Astrocyte (in vitro differentiated cells and primary cell): ENCODE results near the gene GLT1D1. TPM values are rescaled to one million over a fixed set of nuclear protein-coding genes. Genes with fewer than 3 reads are reported as not detected.

Experiments
- DNase-seq: peaks from one replicate; pipeline ENCODE4 v3.0.0-alpha.2; 2010; ENCODE audit warnings: low read depth
- FAIRE-seq: peaks from 2 replicates; lab custom pipeline; 2011; peaks lifted over from hg19 to GRCh38; lab: Jason Lieb, UNC
- H2AFZ ChIP-seq: 2 replicates; pipeline ENCODE4 v1.6.0; 2012; ENCODE audit warnings: low read depth, low read length, inconsistent platforms
- H3K27ac ChIP-seq: 2 replicates; pipeline ENCODE4 v1.5.1; 2011; ENCODE audit warnings: low read depth, low read length, inconsistent platforms
- H3K27me3 ChIP-seq: 2 replicates; pipeline ENCODE4 v1.6.0; 2011; ENCODE audit warnings: low read length, inconsistent platforms; ENCODE audit not compliant: insufficient read depth
- H3K36me3 ChIP-seq: 2 replicates; pipeline ENCODE4 v1.5.1; 2011; ENCODE audit warnings: low read length, inconsistent platforms; ENCODE audit not compliant: insufficient read depth
- H3K4me1 ChIP-seq: 2 replicates; pipeline ENCODE4 v1.5.1; 2011; ENCODE audit warnings: low read length, inconsistent platforms; ENCODE audit not compliant: insufficient read depth
- H3K4me2 ChIP-seq: 2 replicates; pipeline ENCODE4 v1.6.0; 2012; ENCODE audit warnings: low read length, inconsistent platforms
- H3K4me3 ChIP-seq: 2 replicates; pipeline ENCODE4 v1.5.1; 2011; ENCODE audit warnings: low read depth, mild to moderate bottlenecking, low read length, inconsistent platforms; ENCODE audit not compliant: insufficient read depth
- H3K79me2 ChIP-seq: 2 replicates; pipeline ENCODE4 v1.6.0; 2012; ENCODE audit warnings: mild to moderate bottlenecking, low read length, inconsistent platforms; ENCODE audit not compliant: insufficient read depth
- H3K9ac ChIP-seq: 2 replicates; pipeline ENCODE4 v1.6.0; 2012; ENCODE audit warnings: mild to moderate bottlenecking, low read length, inconsistent platforms
- H3K9me3 ChIP-seq: 2 replicates; pipeline ENCODE4 v1.5.1; 2012; ENCODE audit warnings: low read depth, mild to moderate bottlenecking, low read length, inconsistent platforms; ENCODE audit not compliant: insufficient read depth
- H4K20me1 ChIP-seq: 2 replicates; pipeline ENCODE4 v1.6.0; 2012; ENCODE audit warnings: low read length, inconsistent platforms; ENCODE audit not compliant: insufficient read depth
- H3K27ac Mint-ChIP-seq: one replicate; pipeline ENCODE4 v1.8.0; 2021; ENCODE audit warnings: mild to moderate bottlenecking, mixed read lengths; ENCODE audit not compliant: unreplicated experiment
- H3K27me3 Mint-ChIP-seq: one replicate; pipeline ENCODE4 v1.8.0; 2021; ENCODE audit warnings: low read depth, mixed read lengths; ENCODE audit not compliant: unreplicated experiment
- H3K36me3 Mint-ChIP-seq: one replicate; pipeline ENCODE4 v1.8.0; 2021; ENCODE audit warnings: low read depth, mixed read lengths; ENCODE audit not compliant: unreplicated experiment
- H3K4me1 Mint-ChIP-seq: one replicate; pipeline ENCODE4 v1.8.0; 2021; ENCODE audit warnings: low read depth, mixed read lengths; ENCODE audit not compliant: unreplicated experiment
- H3K4me3 Mint-ChIP-seq: one replicate; pipeline ENCODE4 v1.8.0; 2021; ENCODE audit warnings: mild to moderate bottlenecking, moderate library complexity, mixed read lengths; ENCODE audit not compliant: unreplicated experiment
- H3K9me3 Mint-ChIP-seq: one replicate; pipeline ENCODE4 v1.8.0; 2021; ENCODE audit warnings: mild to moderate bottlenecking, mixed read lengths; ENCODE audit not compliant: unreplicated experiment
- CTCF ChIP-seq: IDR thresholded peaks from 2 replicates; pipeline ENCODE4 v1.5.1; 2011; ENCODE audit warnings: low read depth, mild to moderate bottlenecking, inconsistent platforms, low read length, moderate library complexity; ENCODE audit not compliant: insufficient read depth
- EZH2 ChIP-seq: IDR thresholded peaks from 2 replicates; pipeline ENCODE4 v1.6.1; 2012; ENCODE audit warnings: mild to moderate bottlenecking, low read length, inconsistent platforms; ENCODE audit not compliant: insufficient read depth
- total RNA-seq: library from RNA; stranded (reverse); gene quantifications from 2 replicates; pipeline ENCODE4 v1.2.1, GENCODE V29; 2021

GLT1D1 gene
- total RNA-seq, 1 donor from 2014 or later: 0.16 TPM

- no peak for FAIRE-seq
- no peak overlapping the region for H3K9ac ChIP-seq
- H3K4me1 Mint-ChIP-seq: no peaks in the 10 kb centered on the region
Observed at GRCh38 chr12:128864516-128865186, 11.4 kb downstream of the GLT1D1 start.

GRCh38 chr12:128867466-128867865 is 14.2 kb downstream of the GLT1D1 start:
- TF ChIP-seq EZH2: no peak
- no peak for TF ChIP-seq CTCF
- no peak for DNase-seq
- no peak overlapping the region for H3K27ac ChIP-seq
- no peaks in the 10 kb centered on the region for H4K20me1 ChIP-seq
- H3K4me1 ChIP-seq: no peaks in the 10 kb centered on the region
- no peak overlapping the region for H2AFZ ChIP-seq
- no peaks in the 10 kb centered on the region for H3K36me3 ChIP-seq
- H3K4me2 ChIP-seq: no peak overlapping the region
- no peak overlapping the region for H3K4me3 ChIP-seq
- H3K9ac ChIP-seq: no peak overlapping the region
- H3K9me3 Mint-ChIP-seq: no peaks in the 10 kb centered on the region
- no peaks in the 10 kb centered on the region for H3K4me1 Mint-ChIP-seq
- no peaks in the 10 kb centered on the region for H3K27me3 ChIP-seq
- no peak overlapping the region for H3K27ac Mint-ChIP-seq
- H3K4me3 Mint-ChIP-seq: no peak overlapping the region
- no peaks in the 10 kb centered on the region for H3K9me3 ChIP-seq
- no peaks in the 10 kb centered on the region for H3K36me3 Mint-ChIP-seq
- H3K27me3 Mint-ChIP-seq: peaks cover 2% of the 10 kb centered on the region
- no peak for FAIRE-seq
- no peaks in the 10 kb centered on the region for H3K79me2 ChIP-seq

More at GRCh38 chr12:128864516-128865186, 11.4 kb downstream of the GLT1D1 start:
- H3K27ac ChIP-seq: no peak overlapping the region
- no peaks in the 10 kb centered on the region for H3K9me3 ChIP-seq
- Mint-ChIP-seq H3K27me3 (no peaks in the 10 kb centered on the region), H3K4me3 (no peak overlapping the region), H3K9me3 (peaks cover 4% of the 10 kb centered on the region), H3K27ac (no peak overlapping the region), H3K36me3 (no peaks in the 10 kb centered on the region)
- H3K4me1 ChIP-seq: no peaks in the 10 kb centered on the region
- no peaks in the 10 kb centered on the region for H4K20me1 ChIP-seq
- no peak overlapping the region for H2AFZ ChIP-seq
- H3K4me2 ChIP-seq: no peak overlapping the region
- no peak overlapping the region for H3K4me3 ChIP-seq
- DNase-seq: no peak
- H3K36me3 ChIP-seq: no peaks in the 10 kb centered on the region
- no peaks in the 10 kb centered on the region for H3K79me2 ChIP-seq
- no peak for TF ChIP-seq CTCF
- no peak for TF ChIP-seq EZH2
- no peaks in the 10 kb centered on the region for H3K27me3 ChIP-seq

- H3K4me1 Mint-ChIP-seq: no peaks in the 10 kb centered on the region
- peaks cover 3% of the 10 kb centered on the region for H3K9me3 Mint-ChIP-seq
- no peak for DNase-seq
- no peaks in the 10 kb centered on the region for H3K36me3 Mint-ChIP-seq
- no peaks in the 10 kb centered on the region for H3K79me2 ChIP-seq
- no peak overlapping the region for H3K4me3 ChIP-seq
- peaks cover 2% of the 10 kb centered on the region for H3K27me3 Mint-ChIP-seq
- H3K4me1 ChIP-seq: no peaks in the 10 kb centered on the region
- H3K4me3 Mint-ChIP-seq: no peak overlapping the region
- no peak overlapping the region for H3K27ac ChIP-seq
- H3K27me3 ChIP-seq: no peaks in the 10 kb centered on the region
- no peak overlapping the region for H2AFZ ChIP-seq
- FAIRE-seq: no peak
- H3K27ac Mint-ChIP-seq: no peak overlapping the region
- no peaks in the 10 kb centered on the region for H4K20me1 ChIP-seq
- no peaks in the 10 kb centered on the region for H3K36me3 ChIP-seq
- no peaks in the 10 kb centered on the region for H3K9me3 ChIP-seq
- no peak for TF ChIP-seq EZH2
- no peak for TF ChIP-seq CTCF
- no peak overlapping the region for H3K4me2 ChIP-seq
- no peak overlapping the region for H3K9ac ChIP-seq
Observed at GRCh38 chr12:128871516-128871892, 18.2 kb downstream of the GLT1D1 start.
